Activated T-helper 9 cell treated with anti-CD3 and anti-CD28 coated beads, Interleukin-2, amount 50 U/mL, for 16 hours (primary cell): Measurements from ENCODE around the gene CLIC3.

ENCODE experiments used
- DNase-seq: peaks from one replicate; pipeline ENCODE4 v3.0.0-alpha.2; 2020; ENCODE audit warnings: low read depth

The CLIC3 gene

GRCh38 chr9:136980669-136981478 is 15.5 kb downstream of the CLIC3 start:
- DNase-seq: no peak

GRCh38 chr9:136979769-136980587 is 16.4 kb downstream of the CLIC3 start:
- DNase-seq: no peak

- no peak for DNase-seq
These were observed 17.4 kb downstream of the CLIC3 start for GRCh38 chr9:136978865-136979544.

GRCh38 chr9:136978073-136978864 is 18.1 kb downstream of the CLIC3 start:
- DNase-seq: peak; percentile 71

GRCh38 chr9:136977649-136978072 is 18.7 kb downstream of the CLIC3 start:
- no peak for DNase-seq

- no peak for DNase-seq
These were observed 19.1 kb downstream of the CLIC3 start, which contains the start of gene PTGDS for GRCh38 chr9:136977223-136977622. Gene PTGDS, plus strand, starts transcription at chr9:136977504. Its CDS starts 75 bp downstream, at chr9:136977579.

GRCh38 chr9:136975644-136976043 is 20.7 kb downstream of the CLIC3 start:
- no peak for DNase-seq

GRCh38 chr9:136974817-136975535 is 21.4 kb downstream of the CLIC3 start:
- DNase-seq: no peak

- no peak for DNase-seq
These were observed 22.4 kb downstream of the CLIC3 start for GRCh38 chr9:136973618-136974617.

- DNase-seq: no peak
These were observed 23.6 kb downstream of the CLIC3 start for GRCh38 chr9:136972743-136973142.

GRCh38 chr9:136972335-136972734 is 24.0 kb downstream of the CLIC3 start:
- DNase-seq: no peak

- DNase-seq: no peak
These were observed 24.6 kb downstream of the CLIC3 start for GRCh38 chr9:136971746-136972145.

- DNase-seq: no peak
These were observed 26.0 kb downstream of the CLIC3 start for GRCh38 chr9:136970361-136970760.

GRCh38 chr9:136969774-136970173 is 26.6 kb downstream of the CLIC3 start:
- DNase-seq: no peak

- no peak for DNase-seq
These were observed 27.2 kb downstream of the CLIC3 start for GRCh38 chr9:136969150-136969549.

- no peak for DNase-seq
These were observed 27.8 kb downstream of the CLIC3 start for GRCh38 chr9:136968333-136969127.

GRCh38 chr9:136965771-136966484 is 30.4 kb downstream of the CLIC3 start:
- DNase-seq: no peak

- DNase-seq: no peak
These were observed 31.4 kb downstream of the CLIC3 start for GRCh38 chr9:136964833-136965422.
